A549 treated with AZD9567 at 1 μM for 4 hours (cell line): ENCODE results near the gene TIE1. TPM values are rescaled to one million over a fixed set of nuclear protein-coding genes. Genes with fewer than 3 reads are reported as not detected.

Experiments used
- total RNA-seq: library from RNA; stranded (reverse); fragments of 200-300 nt; extraction: Qiagen RNA extraction; gene quantifications from 5 replicates; pipeline ENCODE4 v1.2.3, GENCODE V29; 2022; ENCODE audit not compliant: insufficient read depth

TIE1 gene
- total RNA-seq: 0.09 TPM in 1 of 5 replicates, not detected in the others

DNA sequence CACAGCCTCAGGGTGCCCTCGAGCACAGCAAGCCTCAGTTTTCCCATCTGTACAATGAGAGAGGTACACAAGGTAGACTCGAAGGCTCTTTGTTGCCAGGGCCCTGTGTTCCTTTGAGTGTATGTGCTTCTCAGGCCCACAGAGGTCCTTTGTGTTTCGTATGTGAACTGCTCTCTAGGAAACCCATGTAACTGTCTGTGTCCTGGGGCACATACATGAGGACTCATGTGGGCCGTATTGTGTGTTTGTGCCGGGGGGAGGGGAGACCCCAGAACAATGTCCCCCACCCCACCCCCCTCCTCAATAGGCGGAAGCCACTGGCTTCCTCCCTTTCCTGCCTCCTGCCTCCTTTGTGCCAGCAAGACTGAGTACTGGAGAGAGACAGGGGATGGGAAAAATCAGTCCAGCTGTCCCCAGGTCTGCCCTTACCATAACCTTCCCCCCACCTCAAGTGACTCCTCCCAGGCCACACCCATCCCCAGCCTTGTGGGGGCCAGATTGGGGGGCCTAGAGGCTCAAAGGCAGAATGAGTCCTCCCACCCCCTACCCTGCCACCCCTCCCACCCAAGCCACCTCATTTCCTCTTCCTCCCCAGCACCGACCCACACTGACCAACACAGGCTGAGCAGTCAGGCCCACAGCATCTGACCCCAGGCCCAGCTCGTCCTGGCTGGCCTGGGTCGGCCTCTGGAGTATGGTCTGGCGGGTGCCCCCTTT lies at the start of gene TIE1:
TIE1 (plus strand) TSS at position 605 of the 717 bp plus-strand sequence; CDS start at position 695, 90 bp downstream.

DNA sequence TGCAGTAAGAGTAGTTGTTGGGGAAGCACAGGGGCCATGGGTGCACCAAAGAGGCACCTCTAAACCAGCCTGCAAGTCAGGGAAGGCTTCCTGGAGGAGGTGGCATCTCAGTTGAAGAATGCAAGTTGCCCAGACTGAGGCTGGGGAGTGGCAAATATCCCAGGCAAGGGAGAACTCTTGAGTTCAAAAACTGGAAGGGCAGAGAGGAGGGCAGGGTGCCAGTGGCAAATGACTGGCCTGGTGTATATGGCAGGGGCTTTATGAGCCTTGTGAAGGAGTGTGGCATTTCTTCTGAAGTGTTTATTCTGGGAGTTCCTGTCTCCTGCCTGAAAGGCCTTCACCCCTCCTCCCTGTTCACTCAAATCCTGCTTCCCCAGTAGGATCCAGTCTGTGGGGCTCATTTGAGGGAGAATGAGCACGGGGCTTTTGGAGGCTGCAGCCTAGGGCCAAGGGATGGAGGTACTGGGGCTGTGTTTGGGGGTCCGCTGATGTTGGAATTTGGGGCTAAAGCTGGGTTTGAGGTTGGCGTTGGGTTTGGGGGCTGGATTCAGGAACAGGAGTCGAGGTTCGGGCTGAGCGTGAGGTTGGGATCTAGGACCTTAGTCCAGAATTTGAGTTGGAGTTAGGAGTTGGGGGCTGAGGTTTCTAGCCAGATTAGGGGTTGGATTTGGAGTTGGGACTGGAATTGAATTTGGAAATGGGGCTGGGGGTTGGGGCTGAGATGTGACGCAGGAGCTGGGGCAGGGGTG lies 31.0 kb upstream of the TIE1 start, which contains the start of gene TMEM125:
TMEM125 (plus strand) TSS at position 357 of the 749 bp plus-strand sequence. CDS start 2,740 bp downstream, outside the sequence.

DNA sequence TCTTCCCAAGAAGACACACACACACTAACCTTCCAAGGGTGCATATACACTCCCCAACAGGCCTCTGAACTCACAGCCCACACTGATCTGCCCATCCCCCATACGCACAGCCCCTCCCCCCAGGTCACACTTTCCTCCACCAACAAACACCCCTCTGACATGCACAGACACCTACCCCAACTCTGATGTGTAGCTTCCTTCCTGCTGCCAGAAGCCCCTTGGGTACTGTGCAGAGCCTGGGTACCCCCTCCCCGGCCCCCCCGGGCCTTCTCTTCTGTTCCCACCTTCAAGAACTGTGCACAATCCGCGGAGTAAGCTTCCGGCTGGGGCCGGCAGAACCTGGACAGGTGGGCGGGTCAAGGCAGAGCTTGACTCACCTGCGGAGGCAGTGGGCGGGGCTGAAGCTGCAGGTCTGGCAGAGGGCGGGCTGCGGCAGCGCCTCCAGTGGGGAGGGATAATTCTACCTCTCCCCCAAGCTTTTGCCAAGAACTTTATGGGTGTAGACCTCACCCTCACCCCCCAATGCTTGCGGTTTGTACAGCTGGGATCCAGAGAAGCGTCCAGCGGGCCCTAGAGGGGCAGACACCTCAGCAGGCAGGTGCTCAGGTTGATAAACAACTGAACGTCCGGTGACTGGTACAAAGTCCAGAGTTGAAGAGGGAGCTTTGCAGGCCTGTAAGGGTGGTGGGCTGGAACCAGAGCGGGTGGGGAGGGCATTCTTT lies 15.4 kb upstream of the TIE1 start, which contains the start of gene C1orf210:
C1orf210 (minus strand) TSS at position 313 of the 722 bp plus-strand sequence. CDS start 2,311 bp downstream, outside the sequence.

DNA sequence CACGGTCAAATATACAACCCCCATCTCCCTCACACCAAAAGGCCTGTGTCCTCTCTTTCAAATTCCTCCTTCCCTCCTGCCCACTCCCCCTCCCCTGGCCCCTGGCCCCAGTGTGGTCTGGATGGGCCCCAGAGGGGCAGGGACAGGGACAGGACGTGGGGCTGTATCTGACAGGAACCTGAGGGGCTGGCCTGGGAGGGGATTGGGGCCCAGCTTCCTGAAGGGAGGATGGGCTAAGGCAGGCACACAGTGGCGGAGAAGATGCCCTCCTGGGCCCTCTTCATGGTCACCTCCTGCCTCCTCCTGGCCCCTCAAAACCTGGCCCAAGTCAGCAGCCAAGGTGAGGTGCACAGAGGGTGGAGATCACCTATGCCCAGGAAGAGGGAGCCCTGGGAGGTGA lies 36.8 kb downstream of the TIE1 start, which contains the start of gene MPL:
MPL (plus strand) TSS at position 231 of the 400 bp plus-strand sequence; CDS start at position 262, 31 bp downstream.

DNA sequence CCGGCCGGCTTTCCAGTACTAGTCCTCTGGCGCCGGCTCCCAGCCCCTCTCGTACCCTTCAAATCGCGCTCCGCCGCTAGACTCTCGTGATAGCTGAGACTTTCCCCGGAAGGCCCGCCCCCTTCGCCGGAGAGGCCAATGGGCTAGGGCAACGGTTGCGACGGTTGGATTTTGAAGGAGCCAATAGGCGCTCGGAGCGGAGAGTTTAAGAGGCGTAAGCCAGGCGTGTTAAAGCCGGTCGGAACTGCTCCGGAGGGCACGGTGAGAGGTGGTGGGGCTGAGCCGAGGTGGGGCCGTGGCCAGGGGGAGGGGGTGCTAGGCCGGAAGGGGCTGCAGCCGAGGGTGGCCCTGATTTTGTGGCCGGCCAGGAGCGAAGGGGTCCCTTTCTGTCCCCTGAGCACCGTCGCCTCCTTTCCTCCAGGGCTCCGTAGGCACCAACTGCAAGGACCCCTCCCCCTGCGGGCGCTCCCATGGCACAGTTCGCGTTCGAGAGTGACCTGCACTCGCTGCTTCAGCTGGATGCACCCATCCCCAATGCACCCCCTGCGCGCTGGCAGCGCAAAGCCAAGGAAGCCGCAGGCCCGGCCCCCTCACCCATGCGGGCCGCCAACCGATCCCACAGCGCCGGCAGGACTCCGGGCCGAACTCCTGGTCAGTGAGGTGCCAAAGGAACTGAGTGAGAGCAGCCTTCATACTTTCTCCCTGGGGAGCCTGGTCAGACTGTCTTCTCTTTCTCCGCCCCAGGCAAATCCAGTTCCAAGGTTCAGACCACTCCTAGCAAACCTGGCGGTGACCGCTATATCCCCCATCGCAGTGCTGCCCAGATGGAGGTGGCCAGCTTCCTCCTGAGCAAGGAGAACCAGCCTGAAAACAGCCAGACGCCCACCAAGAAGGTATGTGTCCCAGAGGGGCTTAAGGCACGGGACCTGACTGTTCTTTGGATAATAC lies 58.2 kb downstream of the TIE1 start, which contains the start of gene CDC20:
CDC20 (plus strand) TSS at position 236 of the 948 bp plus-strand sequence; CDS start at position 471, 235 bp downstream.

DNA sequence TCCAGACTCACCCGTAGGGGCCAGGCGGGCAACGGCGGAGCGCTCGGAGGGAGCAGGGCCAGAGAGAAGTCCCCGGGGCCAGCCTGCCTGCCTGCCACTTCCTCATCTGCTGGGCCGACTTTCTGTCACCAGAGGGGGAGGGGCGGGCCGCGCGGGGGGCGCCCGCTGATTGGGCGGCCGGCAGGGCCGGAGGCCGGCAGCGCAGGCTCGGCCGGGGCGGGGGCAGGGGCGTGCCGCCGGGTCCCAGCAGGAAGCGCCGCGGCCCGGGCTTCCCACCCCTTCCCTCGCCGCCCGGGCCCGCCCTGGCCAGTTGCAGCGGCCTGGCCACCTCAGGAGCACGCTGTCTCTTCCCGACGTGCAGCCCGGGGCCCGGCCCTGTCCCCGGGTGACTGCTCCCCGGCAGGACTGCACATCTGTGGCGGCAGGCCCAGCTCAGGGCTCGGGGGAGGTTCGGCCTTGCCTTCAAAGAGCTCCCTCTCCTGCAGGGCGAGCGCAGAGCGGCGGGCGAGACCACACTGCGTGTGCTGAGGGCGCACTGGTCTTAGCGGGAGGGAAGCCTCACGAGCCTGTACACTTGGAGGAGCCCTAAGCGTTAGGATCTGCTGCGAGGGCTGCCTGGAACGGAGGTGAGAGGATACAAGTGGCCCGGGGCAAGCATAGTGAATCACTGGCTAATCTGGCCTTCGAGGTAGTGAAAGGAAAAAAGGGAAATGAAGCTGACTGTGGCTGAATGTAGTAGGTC lies 67.3 kb downstream of the TIE1 start, which contains the start of gene ELOVL1:
ELOVL1 (minus strand) TSS at position 108 of the 742 bp plus-strand sequence. CDS start 2,402 bp downstream, outside the sequence.

Other genes starting within 250 kb of the TIE1 start
- gene EBNA1BP2, start 128.7 kb upstream of the TIE1 start, total RNA-seq: 181 to 206 TPM (median 190 TPM) in 5 replicates
- 0.31 to 0.69 TPM (median 0.40 TPM) in 4 of 5 replicates, not detected in the other for gene CFAP57, start 128.7 kb upstream of the TIE1 start, total RNA-seq
- not detected in 5 replicates for gene TMEM125, start 31.0 kb upstream of the TIE1 start, total RNA-seq
- not detected in 5 replicates for gene C1orf210, start 15.4 kb upstream of the TIE1 start, total RNA-seq
- 0.06 to 0.16 TPM (median 0.07 TPM) in 3 of 5 replicates, not detected in the others for gene MPL, start 36.8 kb downstream of the TIE1 start, total RNA-seq
- gene CDC20, start 58.0 kb downstream of the TIE1 start, total RNA-seq: 191 to 219 TPM (median 208 TPM) in 5 replicates
- gene ELOVL1, start 67.0 kb downstream of the TIE1 start, total RNA-seq: 131 to 167 TPM (median 132 TPM) in 5 replicates
- 31.2 to 35.7 TPM (median 34.1 TPM) in 5 replicates for gene MED8, start 88.8 kb downstream of the TIE1 start, total RNA-seq
- gene SZT2, start 88.9 kb downstream of the TIE1 start, total RNA-seq: 7.3 to 9.3 TPM (median 8.8 TPM) in 5 replicates
- 11.1 to 15.4 TPM (median 14.3 TPM) in 5 replicates for gene HYI, start 152.9 kb downstream of the TIE1 start, total RNA-seq
- 82.2 to 112 TPM (median 91.4 TPM) in 5 replicates for gene PTPRF, start 229.9 kb downstream of the TIE1 start, total RNA-seq